Measurements from ENCODE around the gene CLEC2D.
"Not testable (repeated sequence)": the region's sequence is repeated elsewhere in the genome, so short reads cannot be mapped to it uniquely, and the experiment has no call there.

Gene CLEC2D

DNA sequence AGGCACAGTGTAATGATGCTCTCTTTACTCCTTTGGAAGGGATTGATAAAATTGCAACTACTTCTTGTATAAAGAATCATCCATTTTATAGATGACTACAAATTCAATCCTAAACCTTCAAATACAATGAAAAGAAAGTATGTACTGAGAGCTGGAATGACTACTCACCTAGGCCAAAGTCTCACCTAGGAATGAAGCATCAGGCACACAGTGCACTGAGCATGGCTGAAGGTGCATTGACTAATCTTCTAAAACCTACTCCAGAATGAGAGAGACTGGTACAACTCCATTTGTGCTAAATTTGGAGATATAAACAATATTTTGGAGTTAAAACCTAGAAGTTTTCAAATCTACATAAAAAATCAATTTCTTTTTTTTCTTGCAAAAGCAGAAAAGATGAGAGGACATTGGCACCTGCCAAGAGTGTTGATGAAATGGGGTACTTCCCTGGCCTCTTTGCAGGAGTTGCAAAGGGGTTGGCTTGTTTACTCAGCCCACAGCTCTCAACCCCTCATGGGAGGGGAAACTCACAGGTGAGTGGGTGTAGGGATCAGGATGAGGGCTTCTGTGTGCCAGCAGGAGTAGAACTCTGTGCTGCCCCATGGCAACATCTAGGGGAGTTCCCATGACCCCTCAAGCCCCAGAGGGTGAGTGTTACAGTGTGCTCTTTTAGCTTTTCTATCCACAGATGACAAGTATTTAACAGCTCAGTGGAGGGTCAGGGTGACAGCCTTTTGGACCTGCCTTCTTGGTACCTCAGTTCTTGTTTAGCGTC, 32.1 kb downstream of the CLEC2D start:
- DNase-seq = no peak

DNA sequence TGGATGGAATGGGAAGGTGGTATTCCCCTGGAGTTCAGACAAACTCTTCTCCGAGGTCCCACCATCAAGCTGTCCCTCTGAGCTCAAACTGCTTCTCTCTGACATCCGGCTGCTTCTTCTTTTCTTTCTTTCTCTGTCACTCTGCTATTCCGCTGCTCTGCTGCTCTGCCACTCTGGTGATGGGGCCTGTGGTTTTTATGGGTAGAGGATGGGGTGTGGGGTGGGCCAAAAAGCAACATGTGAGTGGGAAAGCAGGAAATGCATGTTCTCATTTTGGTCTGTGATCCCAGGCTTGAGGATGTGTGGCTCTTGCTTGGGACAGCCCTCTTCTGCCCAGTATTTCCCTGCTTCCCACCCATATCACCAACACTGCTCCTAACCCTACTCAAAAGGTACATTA, 32.7 kb downstream of the CLEC2D start:
- peak in 1 of 2 experiments; percentile 29 for DNase-seq

DNA sequence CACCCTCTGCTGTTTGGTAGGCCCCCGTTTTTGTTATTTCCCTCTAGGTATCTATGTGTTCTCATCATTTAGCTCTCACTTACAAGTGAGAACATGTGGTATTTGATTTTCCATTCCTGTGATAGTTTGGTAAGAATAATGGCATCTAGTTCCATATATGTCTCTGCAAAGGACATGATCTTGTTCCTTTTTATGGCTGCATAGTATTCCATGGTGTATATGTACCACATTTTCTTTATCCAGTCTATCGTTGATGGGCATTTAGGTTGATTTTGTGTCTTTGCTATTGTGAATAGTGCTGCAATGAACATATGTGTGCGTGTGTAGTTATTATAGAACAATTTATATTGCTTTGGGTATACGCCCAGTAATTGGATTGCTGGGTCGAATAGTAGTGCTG, 35.0 kb downstream of the CLEC2D start:
- not testable (repeated sequence) for DNase-seq

DNA sequence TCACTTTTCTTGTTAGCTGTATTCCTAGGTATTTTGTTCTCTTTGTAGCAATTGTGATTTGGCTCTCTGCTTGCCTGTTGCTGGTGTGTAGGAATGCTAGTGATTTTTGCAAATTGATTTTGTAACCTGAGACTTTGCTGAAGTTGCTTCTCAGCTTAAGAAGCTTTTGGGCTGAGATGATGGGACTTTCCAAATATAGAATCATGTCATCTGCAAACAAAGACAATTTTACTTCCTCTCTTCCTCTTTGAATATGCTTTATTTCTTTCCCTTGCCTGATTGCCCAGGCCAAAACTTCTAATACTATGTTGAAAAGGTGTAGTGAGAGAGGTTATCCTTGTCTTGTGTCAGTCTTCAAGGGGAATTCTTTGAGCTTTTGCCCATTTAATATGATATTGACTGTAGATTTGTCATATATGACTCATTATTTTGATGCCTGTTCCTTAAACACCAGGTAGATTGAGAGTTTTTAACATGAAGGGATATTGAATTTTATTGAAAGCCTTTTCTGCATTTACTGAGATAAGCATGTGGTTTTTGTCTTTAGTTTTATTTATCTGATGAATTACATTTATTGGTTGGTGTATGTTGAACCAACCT, 36.7 kb downstream of the CLEC2D start:
- no peak for DNase-seq

DNA sequence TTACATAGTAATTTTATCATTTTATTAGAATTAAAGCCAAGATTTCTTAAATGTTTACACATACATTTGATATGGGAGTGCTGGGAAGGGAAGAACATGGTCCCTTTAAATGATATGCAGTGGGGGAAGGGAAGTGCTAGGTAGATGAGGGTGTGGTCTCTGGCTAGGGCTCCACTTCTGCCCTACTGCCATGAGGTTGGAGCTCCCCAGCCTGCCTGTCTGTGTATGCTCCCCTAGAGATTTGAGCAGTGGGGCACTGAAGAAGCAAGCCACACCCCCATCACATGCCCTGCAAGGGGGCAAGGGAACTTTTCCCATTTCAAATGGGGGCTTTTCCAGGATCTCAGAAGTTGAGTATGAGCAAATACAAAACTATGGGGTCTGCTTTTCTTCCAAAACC, 37.8 kb downstream of the CLEC2D start:
- DNase-seq = no peak

DNA sequence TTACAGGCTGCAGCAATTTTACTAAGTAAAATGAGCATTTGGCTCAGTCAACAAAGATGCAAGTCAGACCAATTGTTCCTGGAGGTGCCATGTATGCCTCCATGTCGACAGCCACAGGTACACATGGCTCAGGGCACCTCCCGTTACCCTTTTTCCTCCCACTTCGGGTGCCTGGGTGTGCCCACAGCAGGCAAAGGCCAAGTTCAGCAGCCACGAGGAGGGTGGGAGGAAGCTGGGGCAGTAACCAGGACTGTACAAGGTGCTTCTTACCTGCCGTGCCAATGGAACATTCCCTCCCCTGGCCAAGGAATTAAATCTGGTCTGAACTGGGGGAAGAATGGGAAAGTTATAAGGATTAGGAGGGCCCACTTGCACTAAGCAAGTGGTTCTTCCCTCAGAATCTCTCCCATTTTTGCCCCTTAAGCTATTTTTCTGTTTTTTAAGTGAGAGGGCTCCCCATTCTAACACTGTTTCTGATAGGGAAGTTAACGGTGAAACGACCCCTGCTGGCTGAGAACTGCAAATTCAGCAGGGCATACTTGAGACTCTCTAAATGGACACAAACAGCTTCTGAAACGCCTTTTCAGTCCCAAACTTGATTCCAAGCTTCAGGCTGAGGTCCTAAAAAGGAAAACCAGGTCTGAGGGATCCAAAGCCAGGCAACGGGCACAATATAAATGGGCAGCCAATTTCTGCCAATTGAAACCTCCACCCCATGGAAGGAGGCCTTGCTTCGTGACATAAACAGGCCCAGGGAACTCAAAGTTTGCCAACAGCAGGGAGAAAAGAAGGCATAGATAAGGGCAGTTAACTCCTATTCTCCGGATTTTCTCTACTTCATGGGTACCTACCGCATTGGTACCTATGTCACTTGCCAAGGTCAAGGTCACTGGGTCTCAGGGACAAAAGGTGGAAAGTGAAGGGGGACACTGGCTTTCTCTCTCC, 38.6 kb downstream of the CLEC2D start:
- DNase-seq = peak; percentile 41 to 61

DNA sequence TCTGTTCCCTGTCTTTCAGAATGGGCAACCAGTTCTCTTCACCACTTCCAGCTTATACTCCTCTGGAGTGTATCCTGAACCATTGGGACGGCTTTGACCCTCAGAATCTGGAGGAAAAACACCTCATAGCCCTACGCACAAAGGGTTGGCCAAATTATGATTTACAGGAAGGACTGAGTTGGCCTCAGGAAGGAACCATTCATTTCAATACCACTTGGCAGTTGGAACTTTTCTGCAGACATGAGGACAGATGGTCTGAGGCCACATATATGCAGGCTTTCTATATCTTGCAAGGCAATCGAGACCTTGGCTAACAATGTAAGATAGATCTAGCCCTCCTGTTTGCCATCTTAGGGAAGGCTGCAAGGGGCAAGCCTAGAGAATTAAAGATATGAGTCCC, 39.3 kb downstream of the CLEC2D start:
- no peak for DNase-seq

DNA sequence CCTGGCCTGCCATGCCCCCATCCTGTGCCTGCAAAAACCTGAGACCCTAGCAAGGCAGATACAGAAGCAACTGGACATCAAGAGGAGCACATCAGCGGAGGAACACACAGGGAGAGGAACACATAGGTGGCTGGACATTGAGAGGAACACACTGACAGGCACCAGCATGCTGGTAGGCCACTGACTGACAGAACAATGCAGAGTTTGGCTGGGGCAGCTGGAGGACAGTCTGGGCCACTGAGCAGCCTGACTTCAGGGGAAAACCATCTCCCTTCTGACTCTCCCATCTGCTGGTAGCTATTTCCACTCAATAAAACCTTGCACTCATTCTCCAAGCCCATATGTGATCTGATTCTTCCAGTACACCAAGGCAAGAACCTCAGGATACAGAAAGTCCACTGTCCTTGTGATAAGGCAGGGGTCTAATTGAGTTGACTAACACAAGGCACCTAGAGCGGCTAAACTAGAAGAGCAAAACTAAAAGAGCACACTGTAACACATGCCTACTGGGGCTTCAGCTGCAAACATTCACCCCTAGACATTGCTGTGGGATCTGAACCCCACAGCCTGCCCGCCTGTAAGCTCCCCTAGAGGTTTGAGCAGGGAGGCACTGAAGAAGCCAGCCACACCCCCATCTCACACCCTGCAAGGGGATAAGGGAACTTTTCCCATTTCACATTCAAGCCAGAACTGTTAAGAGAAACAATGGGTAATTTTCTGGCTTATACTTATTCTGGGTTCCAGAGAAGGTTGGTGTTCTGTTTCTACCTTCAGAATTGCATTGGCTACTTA, 41.3 kb downstream of the CLEC2D start:
- DNase-seq = no peak

DNA sequence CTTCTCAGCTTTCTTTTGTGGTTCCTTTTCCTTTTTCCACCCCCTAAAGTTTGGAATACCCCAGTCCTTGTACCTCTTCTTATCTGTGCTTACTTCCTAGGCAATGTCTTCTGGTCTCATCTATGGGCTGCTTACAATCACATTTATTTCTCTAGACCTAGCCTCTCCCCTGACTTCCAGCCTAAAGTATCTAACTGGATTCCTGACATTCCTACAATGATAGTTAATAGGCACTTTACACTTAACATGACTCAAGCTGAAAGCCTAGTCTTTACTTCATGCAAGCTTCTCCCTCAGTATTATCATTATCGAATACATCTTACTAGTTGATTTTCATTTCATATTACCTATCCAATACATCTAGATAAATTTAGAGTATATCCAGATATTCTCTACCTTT, 42.2 kb downstream of the CLEC2D start:
- DNase-seq = no peak

DNA sequence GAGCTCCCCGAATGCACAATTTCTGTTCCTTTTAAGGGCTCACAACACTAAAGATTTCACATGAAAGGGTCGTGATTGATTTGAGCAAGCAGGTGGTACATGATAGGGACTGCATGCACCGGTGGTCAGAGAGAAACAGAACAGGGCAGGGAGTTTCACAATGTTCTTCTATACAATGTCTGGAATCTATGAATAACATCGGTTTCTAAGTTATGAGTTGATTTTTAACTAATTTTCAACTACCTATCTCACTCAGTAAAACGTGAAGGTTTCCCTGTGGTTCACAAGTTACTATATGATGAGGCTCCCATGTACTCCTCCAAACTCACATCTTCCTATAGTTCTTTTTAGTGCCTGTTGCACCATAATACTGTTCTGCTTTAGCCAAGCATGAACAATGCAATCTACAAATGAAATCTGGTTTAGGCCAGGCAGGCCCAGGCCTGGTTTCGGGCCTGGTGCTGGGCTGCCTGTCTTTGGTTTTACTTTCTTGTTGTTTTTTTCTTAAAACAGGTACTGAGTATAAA, 43.6 kb downstream of the CLEC2D start:
- not testable (repeated sequence) for DNase-seq

DNA sequence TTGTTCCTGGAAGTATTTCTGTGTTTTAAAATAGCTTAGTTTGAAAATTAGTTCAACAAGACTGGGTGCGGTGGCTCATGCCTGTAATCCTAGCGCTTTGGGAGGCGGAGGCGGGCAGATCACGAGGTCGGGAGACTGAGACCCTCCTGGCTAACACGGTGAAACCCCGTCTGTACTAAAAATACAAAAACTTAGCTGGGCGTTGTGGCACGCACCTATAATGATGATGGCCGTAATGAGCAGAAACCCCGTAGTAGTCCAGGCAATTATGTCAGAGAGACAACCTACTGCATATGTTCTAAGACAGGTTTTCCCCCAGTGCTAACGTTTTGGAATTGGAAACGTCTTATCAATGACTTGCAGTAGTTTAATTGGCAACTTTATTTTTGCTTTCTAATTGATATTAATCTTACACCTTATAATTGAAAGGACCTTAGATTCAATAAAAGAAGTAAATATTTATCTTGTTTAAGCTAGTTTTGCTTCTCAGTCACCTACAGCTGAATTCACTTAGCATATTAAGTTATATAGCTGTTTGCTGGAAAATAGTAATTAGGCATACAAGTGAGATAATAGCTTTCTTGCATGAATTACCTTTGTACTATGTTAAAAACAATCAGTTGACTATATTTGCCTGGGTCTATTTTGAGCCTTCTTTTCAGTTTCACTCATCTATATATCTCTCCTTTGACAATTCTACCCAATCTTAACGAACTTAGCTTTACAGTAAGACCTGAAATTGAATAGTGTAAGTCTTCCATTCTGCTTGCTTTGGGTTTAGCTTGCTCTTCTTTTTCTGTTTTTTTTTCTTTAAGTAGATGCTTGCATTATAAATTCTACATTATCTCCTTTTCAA, 47.8 kb downstream of the CLEC2D start:
- DNase-seq = no peak

DNA sequence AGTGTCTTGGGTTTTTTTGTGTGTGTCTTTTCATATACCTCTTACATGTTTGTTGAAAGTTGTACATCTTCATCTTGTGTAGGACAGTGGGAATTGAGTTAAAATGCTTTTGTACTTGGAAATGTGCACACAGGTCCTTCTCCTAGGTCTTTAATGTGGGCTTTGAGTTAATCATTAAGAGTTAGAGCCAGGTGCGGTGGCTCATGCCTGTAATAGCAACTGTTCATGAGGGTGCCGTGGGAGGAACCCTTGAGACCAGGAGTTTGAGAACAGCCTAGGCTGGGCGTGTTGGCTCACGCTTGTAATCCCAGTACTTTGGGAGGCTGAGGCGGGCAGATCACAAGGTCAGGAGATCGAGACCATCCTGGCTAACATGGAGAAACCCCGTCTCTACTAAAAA, 49.5 kb downstream of the CLEC2D start:
- no peak for DNase-seq

DNA sequence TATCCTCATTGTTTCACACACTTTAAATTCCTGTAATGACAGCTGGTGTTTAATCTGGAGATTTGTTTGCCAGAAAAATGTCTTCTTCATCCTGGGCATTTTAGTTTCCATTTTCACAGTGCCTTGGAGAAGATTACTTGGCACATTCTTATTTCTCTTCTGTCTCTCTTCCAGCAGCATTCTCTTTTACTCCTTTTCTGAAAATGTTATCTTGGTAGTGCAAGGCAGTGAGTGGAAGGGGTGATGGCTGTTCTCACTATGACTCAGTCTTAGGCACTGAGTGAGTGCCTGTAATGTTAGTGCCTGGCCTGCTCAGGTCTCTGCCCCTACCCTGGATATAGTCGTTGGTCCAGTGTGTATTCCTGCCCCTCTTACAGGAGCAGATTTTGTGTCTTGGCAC, 50.3 kb downstream of the CLEC2D start:
- no peak for DNase-seq

DNA sequence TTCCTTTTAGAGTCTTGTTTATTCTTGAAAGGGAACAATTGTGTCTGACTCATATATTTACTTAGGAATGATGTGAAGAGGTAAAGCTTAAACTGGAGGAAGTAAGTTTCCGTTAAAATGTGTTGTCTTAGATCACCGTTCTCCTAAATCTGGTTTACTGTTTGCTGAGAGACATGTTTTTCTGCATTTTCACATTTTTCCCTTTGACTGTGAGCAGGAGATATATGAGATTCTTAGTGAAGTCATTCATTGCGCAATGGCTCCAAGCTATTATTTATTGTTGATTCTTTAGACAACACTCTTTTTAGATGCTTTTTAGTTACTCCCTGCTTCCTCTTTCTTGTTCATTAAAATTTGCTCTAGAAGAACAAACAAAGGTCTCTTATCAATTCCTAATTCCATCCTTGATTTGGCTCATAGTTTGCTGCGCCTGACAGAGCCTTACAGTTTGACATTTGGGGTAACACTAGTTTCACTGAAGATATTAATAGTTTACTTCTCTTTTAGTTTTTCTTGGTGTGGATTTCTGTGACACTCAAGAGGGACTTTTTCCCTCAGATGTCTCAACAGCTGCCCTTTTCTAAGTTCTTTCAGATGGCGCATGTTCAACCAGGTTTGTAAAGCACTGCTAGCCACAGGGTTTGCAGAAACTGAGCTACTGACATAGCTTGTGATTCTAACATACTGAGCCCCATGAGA, 52.0 kb downstream of the CLEC2D start:
- DNase-seq = no peak

DNA sequence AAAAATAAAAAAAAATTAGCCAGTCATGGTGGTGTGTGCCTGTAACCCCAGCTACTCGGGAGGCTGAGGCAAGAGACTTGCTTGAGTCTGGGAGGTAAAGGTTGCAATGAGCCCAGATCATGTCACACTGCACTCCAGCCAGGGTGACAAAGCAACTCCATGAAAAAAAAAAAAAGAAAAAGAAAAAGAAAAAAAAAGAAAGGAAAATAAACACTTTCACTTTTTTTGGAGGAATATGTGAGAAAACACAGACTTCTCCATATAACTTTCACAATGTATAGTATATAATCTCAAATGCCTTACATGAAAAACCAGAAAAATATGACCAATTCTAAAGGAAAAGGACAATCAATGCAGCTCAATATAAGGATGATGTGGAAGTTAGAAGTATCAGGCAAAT, 54.5 kb downstream of the CLEC2D start:
- DNase-seq = no peak

DNA sequence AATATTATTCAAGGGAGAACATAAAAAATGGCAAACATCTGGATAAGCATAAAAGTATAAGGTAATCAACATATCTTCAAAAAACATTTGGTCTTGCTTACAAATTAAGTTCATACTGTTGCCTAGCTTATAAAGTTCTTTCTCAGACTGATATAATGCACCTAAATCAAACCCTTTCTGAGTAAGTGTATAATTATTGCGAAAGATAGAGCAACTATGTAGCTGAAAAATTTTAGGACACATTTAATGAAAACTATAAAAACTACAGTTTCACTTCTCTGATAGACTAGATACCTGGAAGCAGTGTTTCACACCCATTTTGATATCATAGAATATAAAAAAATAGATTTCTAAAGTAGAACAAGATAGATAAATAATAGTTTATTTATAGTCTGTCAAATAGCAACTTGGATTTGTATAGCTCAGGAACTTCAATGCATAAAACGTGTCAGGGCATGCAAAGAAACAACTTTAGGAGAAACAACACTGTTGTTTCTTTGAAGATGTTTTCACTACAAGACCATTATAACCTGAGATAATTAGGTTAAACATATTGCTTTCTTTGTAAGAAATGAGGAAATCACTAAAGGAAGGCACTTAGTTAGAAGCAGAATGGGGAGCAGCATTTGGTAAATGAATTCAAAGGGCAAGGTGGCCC, 55.8 kb downstream of the CLEC2D start:
- DNase-seq = no peak

DNA sequence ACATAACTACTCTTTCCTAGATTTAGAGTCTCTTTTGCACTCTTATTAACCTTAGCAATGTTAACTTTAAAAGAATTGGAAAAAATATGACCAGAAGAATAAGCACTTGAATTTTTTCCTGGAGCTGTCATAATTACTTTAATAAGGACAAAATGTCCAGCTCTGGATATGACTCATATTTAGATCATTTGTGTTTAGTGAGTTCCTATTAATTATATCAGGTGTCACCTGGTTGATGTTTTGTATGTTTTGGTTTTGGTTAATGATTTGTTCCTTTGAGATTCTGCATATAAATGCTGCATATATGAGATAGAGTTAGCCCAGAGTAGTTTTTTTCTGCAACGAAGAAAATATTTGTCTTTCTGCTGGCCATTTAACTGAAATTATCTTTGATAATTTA, 58.3 kb downstream of the CLEC2D start:
- DNase-seq = no peak

DNA sequence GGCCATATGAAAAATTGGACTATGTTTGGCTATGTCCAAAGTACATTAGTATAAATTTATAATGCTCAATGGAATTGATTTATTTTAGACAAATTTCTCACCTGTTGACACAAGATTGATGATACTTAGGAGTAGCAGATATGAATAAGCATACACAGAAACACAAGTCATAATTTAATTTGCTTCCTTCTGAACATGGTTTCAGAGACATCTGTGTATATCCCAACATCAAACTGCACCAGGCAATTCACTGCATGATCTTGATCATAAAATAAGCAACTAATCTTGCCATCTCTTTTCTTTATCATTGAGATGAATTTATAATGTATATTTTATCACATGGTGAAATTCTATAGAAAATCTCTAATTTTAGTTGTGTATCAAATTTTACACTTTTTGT, 59.6 kb downstream of the CLEC2D start:
- no peak for DNase-seq

DNA sequence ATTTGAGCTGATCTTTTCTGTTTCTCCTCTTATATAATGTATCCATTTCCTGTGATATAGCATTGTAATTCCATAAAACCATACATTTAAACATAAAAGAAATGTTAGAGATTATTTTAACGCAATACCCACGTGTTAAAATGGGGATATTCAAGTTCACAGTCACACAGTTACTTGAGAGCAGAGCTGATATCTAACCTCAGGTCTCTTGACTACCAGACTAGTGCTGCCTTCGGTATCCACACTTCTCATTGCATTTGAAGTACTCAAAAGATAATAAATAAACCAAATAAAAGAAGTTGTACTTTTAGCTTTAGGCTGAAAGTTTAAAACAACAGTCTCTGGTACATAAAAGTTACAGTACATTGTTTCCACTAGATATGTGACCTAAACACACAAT, 60.5 kb downstream of the CLEC2D start:
- DNase-seq = no peak

DNA sequence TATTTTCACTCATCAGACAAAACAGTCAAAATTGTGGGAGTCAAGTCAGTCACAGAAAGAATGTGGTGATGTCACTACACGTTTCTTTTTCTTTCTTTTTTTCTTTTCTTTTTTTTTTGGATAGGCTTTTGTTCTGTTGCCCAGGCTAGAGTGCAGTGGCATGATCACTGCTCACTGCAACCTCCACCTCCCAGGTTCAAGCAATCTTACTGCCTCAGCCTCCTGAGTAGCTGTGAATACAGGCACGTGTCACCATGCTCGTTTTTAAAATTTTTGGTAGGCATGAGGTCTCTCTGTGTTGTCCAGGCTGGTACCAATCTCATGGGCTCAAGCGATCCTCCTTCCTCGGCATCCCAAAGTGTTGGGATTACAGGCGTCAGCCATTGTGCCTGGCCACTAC, 61.1 kb downstream of the CLEC2D start:
- no peak for DNase-seq

Data from stimulated activated CD4-positive, alpha-beta T cell treated with anti-CD3 and anti-CD28 coated beads, Interleukin-4, amount 100 ng/mL, for 4 hours (primary cell).